Transverse colon (tissue), 3 donors: Measurements from ENCODE around the gene FOXP1.

ENCODE experiments used
- EP300 ChIP-seq: sonication (generic); formaldehyde crosslinking; IDR thresholded peaks from one replicate; pipeline ENCODE4 v1.6.1; 2017; ENCODE audit warnings: antibody characterized with exemption, low read depth
- TF ChIP-seq, protein P1 (sequence below), 5 experiments: fragments of 200-600 bp in 3 of 5; fragments of 450-650 bp in 2 of 5; sonication (generic) in 3 of 5; IDR thresholded peaks; 1 replicate in 2 of 5; 2 replicates in 3 of 5; pipeline ENCODE4 v1.5.1; 2016 to 2017; ENCODE audit warnings: antibody characterized with exemption in 5 of 5, inconsistent platforms in 3 of 5, mild to moderate bottlenecking in 2 of 5, moderate library complexity in 1 of 5

DNA sequence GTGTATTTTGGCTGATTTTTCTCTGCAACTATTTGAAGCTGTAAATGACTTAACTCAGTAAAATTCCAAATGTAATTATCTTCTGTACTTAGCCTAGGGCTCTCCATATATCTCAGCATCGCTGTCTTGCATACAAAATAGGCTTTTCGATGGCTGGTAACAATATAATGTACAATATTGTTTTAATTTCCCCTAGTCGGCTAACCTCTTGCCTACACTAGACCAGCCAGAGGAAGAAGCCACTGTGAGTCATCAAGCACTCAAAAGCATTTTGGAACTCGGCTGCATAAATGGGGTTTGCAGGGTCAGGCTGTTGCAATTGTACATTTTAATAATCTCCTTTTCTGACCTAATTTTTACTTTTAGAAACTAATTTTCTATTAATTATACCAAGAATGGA lies 583.8 kb downstream of the FOXP1 start:
- TF ChIP-seq, protein P1, sequence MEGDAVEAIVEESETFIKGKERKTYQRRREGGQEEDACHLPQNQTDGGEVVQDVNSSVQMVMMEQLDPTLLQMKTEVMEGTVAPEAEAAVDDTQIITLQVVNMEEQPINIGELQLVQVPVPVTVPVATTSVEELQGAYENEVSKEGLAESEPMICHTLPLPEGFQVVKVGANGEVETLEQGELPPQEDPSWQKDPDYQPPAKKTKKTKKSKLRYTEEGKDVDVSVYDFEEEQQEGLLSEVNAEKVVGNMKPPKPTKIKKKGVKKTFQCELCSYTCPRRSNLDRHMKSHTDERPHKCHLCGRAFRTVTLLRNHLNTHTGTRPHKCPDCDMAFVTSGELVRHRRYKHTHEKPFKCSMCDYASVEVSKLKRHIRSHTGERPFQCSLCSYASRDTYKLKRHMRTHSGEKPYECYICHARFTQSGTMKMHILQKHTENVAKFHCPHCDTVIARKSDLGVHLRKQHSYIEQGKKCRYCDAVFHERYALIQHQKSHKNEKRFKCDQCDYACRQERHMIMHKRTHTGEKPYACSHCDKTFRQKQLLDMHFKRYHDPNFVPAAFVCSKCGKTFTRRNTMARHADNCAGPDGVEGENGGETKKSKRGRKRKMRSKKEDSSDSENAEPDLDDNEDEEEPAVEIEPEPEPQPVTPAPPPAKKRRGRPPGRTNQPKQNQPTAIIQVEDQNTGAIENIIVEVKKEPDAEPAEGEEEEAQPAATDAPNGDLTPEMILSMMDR (IDR thresholded peaks at IDR 0.05): no peak
- TF ChIP-seq EP300: no peak
